Measurements from ENCODE around the gene CAMK1G.

Gene CAMK1G

DNA sequence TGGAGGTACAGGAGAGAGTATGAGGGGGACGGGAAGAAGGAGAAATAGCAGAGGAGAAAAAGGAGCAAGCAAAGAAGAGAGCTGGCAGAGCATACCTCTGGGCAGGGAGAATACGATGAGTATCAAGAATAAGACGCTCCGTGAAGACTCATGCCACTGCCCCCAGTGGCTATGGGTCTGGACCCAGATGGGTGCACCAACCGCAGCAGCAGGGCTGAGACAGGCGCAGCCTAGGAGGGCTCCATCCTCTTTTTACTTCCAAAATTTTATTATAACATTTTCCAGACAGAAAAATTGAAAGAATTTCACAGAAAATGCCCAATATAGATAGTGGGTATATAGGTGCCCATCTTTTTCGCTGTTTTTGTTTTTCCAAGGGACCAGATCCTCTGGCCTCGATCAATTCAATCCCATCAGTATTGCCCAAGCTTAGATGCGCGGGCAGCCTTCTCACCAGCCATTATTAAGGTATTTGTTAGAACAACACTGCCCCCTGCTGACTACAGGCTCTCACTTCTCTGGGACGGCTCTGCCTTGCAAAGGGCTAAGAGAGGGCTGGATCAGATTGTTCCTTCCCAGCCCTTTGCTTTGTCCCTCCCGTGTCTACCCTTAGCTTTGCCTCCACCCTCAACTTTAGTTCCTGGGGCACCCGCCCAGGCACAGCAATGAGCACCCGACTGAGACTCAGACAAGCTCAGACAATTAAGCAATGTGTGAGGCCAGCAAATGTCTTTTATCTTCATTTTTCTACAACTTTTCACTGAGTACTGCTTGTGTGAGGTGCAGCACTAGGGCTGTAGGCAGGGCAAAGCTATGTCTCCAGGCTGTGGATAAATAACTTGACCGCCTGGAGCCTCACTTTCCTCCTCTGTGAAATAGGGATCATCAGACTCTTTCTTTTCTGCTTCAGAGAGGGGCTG lies 17.5 kb upstream of the CAMK1G start:
- DNase-seq: peak; percentile 70

DNA sequence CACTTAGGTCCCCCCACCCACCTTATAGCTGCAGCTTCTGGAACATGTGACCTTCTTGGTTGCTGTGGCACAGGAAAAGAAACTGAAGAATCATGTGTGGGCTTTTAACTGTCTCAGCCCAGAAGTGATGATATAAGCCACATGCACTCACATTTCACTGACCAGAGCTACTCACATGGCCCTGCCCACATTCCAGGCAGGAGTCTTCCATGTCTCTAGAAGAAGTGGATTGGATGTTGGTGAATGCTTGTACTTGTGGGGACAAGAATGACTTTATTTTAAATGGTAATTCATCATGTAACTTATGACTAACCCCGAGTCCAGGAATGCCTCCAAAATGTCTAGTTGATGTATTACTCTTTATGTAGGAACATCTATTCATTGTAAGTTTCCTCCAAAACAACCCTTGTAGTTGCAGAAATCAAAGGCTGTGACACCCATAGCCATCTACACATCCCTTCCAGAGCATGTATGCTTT lies 15.8 kb upstream of the CAMK1G start:
- DNase-seq: no peak

DNA sequence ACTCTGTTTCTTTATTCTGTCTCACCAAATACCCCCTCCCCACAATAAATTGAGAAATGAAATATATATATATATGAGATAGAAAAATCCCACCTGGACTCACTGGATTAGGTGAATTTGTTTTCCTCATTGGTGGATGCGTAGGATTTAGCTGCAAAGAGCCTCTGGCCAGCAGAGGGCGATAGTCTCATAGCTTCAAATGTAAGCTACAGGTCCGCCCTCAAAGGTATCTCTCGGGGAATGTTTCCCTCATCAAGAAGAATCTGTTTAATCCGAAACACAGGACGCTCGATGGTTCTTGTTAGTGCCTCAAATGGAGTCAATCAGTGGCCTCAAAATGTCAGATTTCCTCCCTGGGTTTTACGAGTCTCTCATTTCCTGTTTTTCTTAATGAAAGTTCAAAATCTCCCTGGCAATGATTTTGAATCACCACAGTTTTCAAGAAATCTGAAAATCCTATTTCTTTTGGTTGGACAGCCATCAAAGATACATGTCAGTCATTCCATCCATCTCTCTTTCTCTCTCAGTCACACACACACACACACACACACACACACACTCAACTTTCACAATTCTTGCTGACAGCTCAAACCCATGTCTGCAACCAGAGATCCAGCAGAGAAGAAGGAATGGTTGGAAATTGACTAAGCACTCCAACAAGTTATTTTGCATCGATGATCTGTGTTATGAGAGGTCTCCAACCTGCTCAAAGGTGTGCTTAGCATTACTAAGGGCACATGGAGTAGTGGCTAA lies 13.9 kb upstream of the CAMK1G start:
- peak; percentile 34 for DNase-seq

DNA sequence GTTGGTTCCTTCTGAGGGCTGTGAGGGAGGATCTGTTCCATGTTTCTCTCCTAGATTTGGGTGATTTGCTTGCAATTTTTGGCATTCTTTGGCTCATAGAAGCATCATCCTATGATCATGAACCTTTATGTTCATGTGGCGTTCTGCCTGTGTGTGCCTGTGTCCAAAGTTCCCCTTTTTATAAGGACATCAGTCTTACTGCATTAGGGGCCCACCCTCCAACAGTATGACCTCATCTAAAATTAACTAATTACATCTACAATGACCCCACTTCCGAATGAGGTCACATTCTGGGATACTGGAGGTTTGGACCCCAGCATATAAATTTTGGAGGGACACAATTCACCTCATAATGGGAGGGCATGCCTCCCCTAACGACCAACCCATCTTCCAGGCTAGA lies 12.8 kb upstream of the CAMK1G start:
- peak; percentile 4 for DNase-seq

DNA sequence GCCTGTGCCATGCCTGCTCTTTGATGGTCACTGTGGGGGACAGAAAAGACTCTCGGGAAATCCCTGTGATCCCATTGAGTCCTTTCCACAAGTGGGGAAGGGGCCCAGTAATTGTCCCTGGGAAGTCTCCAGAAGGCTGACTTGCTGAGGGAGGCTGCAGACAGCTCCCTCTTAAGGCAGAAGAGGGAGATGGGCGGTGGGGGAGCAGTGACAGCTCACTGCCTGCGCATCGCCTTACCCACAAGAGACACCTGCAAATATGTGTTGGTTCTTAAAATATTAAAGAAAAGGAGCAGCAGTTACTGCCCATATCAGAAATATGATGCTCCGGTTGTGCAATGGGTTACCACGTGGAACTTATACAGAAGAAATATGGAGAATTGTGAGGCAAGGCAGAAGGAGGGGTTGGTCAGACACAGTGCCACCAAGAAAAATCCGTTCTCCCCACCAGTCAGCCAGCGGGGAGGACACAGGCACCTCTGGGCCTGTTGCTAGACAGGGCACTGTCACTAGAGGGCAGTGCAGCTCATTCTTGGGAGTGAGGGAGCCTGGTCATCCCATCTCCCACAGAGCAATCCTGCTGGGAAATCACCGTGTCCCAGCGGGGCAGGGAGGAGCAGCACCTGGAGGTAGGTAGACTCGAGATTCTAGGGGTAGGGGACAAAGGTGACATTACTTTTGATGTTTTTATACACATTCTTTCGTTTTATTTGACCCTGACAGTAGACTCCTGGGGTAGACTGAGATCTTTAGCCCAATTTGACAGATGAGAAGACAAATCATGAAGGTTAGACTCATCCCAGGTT lies 6.9 kb upstream of the CAMK1G start:
- peak; percentile 41 for DNase-seq

DNA sequence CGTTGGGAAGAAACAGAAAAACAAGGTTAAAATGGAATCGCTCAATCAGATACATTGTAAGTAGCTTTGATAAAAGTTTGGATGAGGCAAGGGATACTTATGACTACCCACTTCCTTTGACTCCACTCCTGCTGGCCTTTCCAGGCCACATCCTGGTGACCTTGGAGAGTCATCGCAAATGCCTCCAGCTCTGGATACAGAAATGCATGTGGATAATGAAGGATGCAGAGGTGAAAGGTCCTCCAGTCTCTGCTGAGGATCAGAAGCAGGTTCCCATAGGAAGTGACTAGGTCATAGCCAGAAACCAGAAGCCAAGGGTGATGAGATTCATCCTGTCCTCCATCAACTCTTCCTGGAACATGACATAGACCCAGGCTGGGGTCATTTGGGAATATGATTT lies 6.2 kb upstream of the CAMK1G start:
- DNase-seq: no peak

DNA sequence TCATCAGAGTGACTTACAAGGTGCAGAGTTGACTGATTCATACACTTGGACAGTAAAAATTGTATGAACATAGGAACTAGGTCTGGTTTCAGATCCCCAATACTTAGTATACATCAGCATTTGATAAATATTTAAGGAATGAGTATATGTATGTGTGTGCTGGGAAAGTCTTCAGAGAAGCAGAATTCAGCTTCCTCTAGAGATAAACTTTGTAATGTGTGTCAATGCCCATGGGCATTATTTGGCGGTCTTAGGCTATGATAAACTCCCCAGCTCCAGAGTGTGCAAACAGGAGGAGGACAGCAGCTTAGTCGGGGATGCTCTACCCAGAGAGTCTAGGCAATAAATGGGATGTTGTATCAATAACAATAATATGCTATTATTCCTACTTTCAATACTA lies 2.9 kb upstream of the CAMK1G start:
- no peak for DNase-seq

DNA sequence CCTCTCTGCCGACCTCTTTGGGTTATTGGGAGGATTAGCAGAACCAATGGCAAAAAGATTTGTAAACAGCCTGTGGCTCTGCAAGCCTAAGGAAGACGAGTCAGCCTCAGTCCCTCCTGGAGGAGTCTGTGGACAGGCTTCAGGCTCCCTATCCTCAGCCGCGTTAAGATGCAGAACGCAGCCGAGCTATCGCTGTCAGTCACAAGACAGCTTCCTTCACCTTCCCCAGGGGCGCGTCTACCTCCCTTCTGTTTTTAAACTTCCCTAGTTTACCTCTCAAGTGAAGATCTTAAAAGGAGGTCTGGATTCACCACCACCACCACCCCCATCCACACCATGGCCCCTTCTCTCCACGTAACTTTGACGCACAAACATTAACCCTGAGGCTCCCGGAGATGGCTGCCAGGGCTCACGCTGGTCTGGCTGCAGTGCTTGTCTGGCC lies 738 bp downstream of the CAMK1G start:
- DNase-seq: no peak

DNA sequence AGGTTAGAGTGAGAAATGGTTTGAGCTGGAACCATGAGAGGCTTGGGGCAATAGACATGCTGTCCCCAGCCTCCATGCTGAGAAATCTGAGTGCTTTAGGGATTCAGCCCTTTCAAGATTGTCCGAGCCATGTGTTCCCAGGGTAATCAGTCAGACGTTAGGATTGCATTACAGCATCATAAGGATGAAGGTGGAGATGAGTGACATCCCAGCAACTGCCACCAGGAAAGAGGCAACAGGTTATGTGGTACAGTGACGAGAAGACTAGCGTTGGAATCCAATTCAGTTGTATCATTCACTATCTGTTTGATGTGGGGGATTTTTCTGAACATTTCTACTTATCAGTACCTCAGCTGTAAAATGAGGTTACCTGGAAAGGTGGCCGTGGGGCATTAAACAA lies 1.7 kb downstream of the CAMK1G start:
- DNase-seq: no peak

DNA sequence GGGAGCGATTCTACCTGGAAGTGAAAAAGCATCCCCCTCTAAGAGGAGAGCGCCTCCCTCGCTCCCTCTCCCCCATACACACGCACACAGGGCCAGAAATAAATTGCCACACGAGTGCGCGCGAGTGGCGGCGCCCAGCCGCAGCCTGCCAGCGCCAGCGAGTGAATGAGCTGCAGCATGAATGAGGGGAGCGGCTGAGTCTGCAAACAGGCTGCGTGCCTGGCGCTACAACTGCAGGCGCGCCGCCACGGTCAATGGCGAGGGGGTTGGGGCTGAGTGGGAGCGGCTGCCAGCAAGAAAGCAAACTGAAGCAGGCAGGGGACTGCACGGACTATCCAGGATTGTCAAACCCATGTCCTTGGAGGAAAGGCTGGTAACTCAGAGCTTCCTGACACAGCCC lies 2.2 kb downstream of the CAMK1G start:
- no peak for DNase-seq

DNA sequence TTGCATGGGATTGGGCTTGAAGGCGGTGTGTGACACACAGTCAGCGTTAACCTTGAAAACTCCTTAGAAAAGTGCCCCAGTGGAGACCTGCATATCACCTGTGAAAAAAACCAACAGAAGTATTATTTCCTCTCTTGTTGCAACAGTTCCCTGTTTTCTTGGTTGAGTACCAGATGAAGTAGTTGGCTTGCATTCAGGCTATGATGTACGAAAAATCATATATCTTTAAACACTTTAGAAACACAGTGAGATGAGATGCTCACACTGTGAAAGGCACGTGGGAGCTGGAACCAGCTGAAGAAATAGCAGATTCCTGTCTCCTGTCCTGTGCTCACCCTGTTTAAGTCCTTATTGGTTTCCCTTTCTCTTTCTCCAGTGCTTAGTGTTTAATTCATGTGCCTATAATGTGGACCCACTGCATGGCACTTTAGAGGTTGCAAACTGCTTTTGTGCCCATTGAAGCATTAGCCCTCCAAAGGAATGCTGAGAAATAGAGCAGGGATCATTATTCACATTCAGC lies 2.8 kb downstream of the CAMK1G start:
- DNase-seq: no peak

DNA sequence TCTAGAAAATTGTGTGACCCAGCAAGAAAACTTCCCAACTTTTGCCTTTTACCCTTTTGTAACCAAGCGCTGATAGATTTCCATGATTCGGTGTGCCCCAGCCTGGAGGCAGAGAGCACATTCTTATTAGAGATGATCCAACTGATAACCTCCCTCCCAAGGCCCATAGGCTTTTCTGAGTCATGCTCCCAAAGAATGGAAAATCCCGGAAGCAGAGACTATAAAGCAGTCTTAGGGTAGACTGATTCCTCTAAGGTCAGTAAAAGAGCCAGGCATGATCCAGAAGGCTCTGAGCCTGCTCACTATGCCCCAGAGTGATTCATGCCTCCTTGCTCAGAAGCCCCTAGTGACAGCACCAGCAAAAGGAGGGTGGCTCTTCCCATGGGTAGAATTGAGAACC lies 4.3 kb downstream of the CAMK1G start:
- DNase-seq: no peak

DNA sequence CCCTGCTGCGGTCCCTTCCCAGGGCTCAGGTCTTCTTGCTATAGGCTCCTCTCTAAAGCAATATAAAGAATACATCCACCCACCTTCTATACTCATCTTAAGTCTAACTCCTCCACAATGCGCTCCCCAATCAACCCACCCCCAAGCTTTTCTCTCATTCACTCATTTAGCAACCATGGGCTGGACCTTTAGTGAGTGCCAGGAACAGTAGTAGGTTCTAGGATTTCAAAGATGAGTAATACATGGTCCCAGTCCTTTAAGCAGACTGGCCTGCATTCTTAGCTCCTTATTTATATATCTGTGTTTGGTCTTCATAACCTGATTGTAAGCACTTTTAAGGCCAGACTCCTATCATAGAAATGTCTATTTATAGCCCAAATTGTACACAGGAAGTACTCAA lies 5.9 kb downstream of the CAMK1G start:
- no peak for DNase-seq

DNA sequence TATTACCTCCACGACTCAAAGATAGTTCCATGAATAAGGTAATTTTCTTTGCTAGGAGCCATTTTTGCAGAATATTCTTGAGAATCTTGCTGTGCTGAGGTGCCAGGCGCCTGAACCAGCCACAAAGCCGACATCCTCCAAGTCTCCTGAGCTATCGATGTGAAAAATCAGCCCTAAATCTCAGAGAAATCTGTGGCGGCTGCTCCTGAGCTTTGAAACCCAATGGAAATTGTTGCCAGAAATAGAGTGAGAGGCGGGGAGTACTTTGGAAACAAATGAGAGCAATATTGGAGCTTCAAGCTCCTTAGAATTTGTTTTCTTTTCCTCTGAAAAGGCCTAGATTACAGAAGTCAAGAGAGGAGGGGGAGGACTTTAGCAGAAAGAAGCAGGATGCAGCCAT lies 6.3 kb downstream of the CAMK1G start:
- no peak for DNase-seq

DNA sequence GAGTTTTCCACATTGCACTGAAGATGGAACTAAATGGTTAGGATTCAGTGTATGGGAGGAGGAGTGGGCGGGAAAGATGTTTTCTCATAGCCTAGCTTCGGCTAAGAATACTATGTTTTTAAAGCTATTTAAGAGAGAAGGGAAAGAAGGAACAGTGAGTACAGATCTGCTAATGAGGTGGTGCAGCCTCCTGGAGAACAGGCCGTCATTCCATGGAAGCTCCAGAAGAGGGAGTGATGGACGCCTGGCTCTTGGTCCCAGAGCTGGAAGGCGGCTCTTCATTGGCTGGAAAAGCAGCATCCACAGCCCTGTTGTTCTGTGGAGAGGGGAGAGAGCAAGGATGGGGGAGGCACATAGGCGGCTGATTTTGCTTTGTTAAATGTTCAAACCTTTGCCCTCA lies 6.9 kb downstream of the CAMK1G start:
- DNase-seq: no peak

DNA sequence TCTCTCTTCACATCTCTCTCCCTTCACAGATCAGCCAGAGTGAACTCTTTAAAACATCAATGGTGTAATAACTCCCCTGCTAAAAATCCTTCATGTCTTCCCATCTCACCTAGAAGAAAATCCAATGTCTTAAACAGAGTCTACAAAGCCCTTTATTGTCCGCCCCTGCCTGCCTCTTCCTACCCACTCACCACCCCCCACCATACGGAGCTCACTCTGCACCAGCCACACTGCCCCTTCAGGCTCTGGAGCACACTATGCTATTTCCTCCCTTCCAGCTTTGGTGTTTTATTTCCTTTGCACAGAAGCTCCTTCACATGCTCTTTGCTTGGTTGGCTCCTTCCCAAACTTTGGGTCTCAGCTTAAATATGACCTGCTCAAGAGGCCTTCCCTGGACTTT lies 10.2 kb downstream of the CAMK1G start:
- no peak for DNase-seq

DNA sequence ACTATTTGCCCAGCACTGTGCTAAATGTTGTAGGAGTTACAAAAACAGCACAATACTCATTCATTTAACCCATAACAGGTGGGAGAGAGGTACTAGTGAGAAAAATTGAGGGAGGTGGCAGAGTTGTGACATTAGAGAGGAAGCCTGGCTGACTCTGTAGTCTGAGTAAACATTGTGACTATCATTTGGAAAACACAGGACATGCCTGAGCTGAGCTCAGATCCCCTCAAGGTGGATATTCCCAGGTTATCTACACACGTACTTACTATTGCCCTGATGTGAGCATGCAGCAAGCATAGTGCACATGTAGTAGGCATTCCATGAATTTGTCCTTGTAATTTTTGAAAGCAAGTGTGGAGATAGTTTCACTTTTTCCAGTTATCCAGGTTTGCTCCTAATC lies 10.9 kb downstream of the CAMK1G start:
- DNase-seq: no peak

DNA sequence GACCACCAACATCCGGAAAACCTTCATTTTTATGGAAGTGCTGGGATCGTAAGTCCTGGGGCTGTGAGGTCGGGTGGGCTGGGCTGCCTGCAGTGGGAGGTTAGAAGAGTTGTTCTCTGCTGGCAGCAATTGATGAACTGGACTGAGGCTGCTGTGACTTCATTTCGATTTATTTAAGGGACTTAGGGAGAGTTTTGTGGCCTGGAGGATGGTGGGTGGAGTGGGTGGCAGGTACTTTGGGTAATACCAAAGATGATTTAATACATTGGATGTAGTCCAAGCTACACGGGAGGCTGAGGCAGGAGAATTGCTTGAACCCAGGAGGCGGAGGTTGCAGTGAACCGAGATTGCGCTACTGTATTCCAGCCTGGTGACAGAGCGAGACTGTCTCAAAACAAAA lies 11.5 kb downstream of the CAMK1G start:
- DNase-seq: no peak

DNA sequence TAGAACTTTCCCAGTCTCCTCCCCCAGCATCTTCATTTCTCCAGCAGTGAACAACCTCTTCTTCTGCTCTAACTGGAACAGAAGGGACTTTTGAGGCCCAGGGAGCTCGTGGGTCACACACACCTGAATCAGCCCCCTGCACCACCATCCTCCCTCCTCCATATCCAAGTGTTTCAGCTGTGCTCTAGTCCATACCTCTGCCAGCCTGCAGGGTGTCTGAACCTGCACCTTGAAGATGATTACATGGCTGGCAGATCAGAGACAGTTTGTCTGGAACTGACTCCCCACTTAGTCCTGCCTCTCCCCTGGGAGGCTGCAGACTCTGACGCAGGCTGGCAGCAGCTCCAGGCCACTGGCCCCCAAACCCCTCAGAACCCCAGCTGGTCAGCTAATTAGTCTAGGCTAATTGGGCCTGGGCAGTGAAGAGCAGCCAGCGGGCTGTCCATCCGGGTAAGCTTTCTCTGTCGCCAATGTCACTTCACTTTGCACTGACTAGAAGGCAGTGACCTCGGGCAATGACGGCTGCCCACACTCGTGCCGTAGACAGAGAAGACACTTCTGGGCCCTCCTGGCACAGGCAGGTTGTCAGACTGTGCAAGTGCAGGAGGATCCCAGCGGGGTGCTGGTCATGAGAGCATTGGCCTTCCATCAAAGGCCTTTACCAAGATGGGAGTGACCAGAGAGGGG lies 12.2 kb downstream of the CAMK1G start:
- DNase-seq: no peak

DNA sequence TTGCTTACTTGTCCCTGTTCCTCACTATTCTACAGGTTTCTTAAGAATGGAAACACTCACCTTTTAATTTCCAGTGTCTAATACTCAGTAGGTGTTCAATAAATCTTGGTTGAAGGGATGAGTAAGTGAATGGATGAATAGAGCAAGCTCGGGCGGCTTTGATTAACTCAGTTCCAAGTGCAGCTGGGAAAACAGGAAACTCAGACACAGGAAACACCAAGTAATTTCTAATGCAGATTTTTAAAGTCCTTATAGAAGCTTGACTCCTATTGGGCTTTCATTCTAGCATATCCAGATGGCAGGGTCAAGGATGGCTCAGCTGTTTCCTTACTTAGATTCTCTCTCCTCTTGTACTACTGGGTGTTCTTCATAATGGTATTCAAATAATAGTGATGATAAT lies 14.0 kb downstream of the CAMK1G start:
- no peak for DNase-seq

DNA sequence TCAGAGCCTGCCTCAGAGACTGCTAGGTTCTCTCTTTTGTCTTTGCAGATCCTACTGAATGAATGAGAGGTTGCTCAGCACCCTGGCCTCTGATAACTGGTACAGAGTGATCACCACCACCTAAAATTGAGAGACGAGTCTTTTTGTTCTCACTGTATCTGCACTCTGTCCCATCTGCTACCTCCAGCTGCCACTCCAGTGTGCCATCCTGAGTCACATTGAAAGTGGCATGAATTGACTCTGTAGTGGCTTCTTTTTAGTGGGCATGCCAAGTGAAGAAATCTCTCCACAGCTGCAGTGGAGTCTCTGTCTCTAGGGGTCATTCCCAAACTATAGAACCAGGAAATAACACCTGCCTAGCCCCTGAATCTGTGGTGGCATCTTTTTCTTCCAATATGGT lies 14.7 kb downstream of the CAMK1G start:
- DNase-seq: no peak

DNA sequence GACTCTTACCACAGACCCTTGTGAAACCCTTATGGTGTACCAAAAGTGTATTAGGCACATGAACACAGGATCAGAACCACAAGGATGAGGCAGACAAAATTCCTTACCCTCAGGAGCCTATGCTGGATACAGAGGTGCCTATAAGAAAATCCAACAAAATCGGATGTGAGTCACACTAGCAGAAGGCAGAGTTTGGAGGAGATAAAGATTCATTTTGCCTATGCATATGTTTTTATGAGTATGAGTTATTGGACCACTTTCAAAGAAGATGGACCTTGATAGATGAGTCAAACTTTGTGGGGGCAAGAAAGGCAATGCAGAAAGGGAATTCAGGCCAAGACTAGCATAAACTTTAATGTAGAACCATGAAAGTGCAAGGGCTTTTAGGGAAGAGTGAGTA lies 17.0 kb downstream of the CAMK1G start:
- no peak for DNase-seq
